Measurements from ENCODE around the gene TAB3. TPM values are rescaled to one million over a fixed set of nuclear protein-coding genes. Genes with fewer than 3 reads are reported as not detected.

Gene TAB3
- total RNA-seq, 3 donors from 2014 or later (not counting 1 experiment from before 2014, with no cell fraction given): 20.4 to 26.1 (median 21.3) TPM

GRCh38 chrX:30918480-30918879 is 29.4 kb upstream of the TAB3 start:
- no CpG with 5 or more reads among the region's 1 CpG for WGBS (ENCODE audit: insufficient coverage)
- Mint-ChIP-seq H3K27me3 (ENCODE audit: low read depth in 2 of 2) (peaks cover 6 to 7% of the 10 kb centered on the region in 2 donors), H3K27ac (no peak overlapping the region), H3K4me1 (no peaks in the 10 kb centered on the region), H3K4me3 (no peak overlapping the region), H3K36me3 (no peaks in the 10 kb centered on the region), H3K9me3 (no peaks in the 10 kb centered on the region)
- Histone ChIP-seq H3K27ac (ENCODE audit: low read length) (no peak overlapping the region), H3K9me3 (ENCODE audit: control insufficient read depth, insufficient read depth, low read length) (no peaks in the 10 kb centered on the region), H3K4me3 (ENCODE audit: low read length) (no peak overlapping the region), H3K27me3 (ENCODE audit: control insufficient read depth, insufficient read depth, low read length) (no peaks in the 10 kb centered on the region), H3K36me3 (ENCODE audit: control insufficient read depth, insufficient read depth, low read length) (no peaks in the 10 kb centered on the region), H3K4me1 (ENCODE audit: control insufficient read depth, insufficient read depth, low read length) (no peaks in the 10 kb centered on the region)
- TF ChIP-seq CTCF (IDR thresholded peaks at IDR 0.05): no peak
- ATAC-seq (no peak), DNase-seq (no peak)
- intact Hi-C loops (cut with micrococcal nuclease): no loop called here

- intact Hi-C loops (cut with micrococcal nuclease): no loop called here
- Mint-ChIP-seq H3K9me3 (no peaks in the 10 kb centered on the region), H3K36me3 (no peaks in the 10 kb centered on the region)
Observed at GRCh38 chrX:30913492-30913891, 24.4 kb upstream of the TAB3 start.

GRCh38 chrX:30910124-30910860 is 21.2 kb upstream of the TAB3 start:
- intact Hi-C loops (cut with micrococcal nuclease): no loop called here
- Histone ChIP-seq H3K27me3 (ENCODE audit: control insufficient read depth, insufficient read depth, low read length) (no peaks in the 10 kb centered on the region), H3K27ac (ENCODE audit: low read length) (no peak overlapping the region), H3K4me1 (ENCODE audit: control insufficient read depth, insufficient read depth, low read length) (no peaks in the 10 kb centered on the region), H3K36me3 (ENCODE audit: control insufficient read depth, insufficient read depth, low read length) (no peaks in the 10 kb centered on the region), H3K9me3 (ENCODE audit: control insufficient read depth, insufficient read depth, low read length) (no peaks in the 10 kb centered on the region), H3K4me3 (ENCODE audit: low read length) (no peak overlapping the region)
- no peaks in the 10 kb centered on the region for H3K4me1 Mint-ChIP-seq
- no peak overlapping the region for H3K4me3 Mint-ChIP-seq
- whole genome bisulfite sequencing (ENCODE audit: insufficient coverage): 31% methylated on average over 7 of the region's 7 CpGs
- DNase-seq: peak in 1 of 2 donors; percentile 7
- ATAC-seq: peak in 2 of 3 donors; percentile 37 to 76
- TF ChIP-seq CTCF (IDR thresholded peaks at IDR 0.05): no peak
- H3K27me3 Mint-ChIP-seq (ENCODE audit: low read depth in 2 of 2): peaks cover 0 to 5% of the 10 kb centered on the region in 2 donors
- H3K27ac Mint-ChIP-seq: no peak overlapping the region
- no peaks in the 10 kb centered on the region for H3K36me3 Mint-ChIP-seq
- H3K9me3 Mint-ChIP-seq: no peaks in the 10 kb centered on the region

More at GRCh38 chrX:30913492-30913891, 24.4 kb upstream of the TAB3 start:
- Histone ChIP-seq H3K4me3 (ENCODE audit: low read length) (no peak overlapping the region), H3K9me3 (ENCODE audit: control insufficient read depth, insufficient read depth, low read length) (no peaks in the 10 kb centered on the region), H3K27ac (ENCODE audit: low read length) (no peak overlapping the region), H3K27me3 (ENCODE audit: control insufficient read depth, insufficient read depth, low read length) (no peaks in the 10 kb centered on the region), H3K36me3 (ENCODE audit: control insufficient read depth, insufficient read depth, low read length) (no peaks in the 10 kb centered on the region), H3K4me1 (ENCODE audit: control insufficient read depth, insufficient read depth, low read length) (no peaks in the 10 kb centered on the region)
- Mint-ChIP-seq H3K4me3 (no peak overlapping the region), H3K4me1 (no peaks in the 10 kb centered on the region), H3K27me3 (ENCODE audit: low read depth in 2 of 2) (peaks cover 0 to 4% of the 10 kb centered on the region in 2 donors), H3K27ac (no peak overlapping the region)
- no peak for TF ChIP-seq CTCF (IDR thresholded peaks at IDR 0.05)
- DNase-seq (no peak), ATAC-seq (no peak)
- WGBS (ENCODE audit: insufficient coverage): 100% methylated on average over 1 of the region's 2 CpGs

GRCh38 chrX:30906726-30907125 is 17.7 kb upstream of the TAB3 start:
- Mint-ChIP-seq H3K4me1 (no peaks in the 10 kb centered on the region), H3K4me3 (no peak overlapping the region), H3K9me3 (no peaks in the 10 kb centered on the region), H3K27ac (no peak overlapping the region), H3K36me3 (no peaks in the 10 kb centered on the region), H3K27me3 (ENCODE audit: low read depth in 2 of 2) (peaks cover 2 to 7% of the 10 kb centered on the region in 2 donors)
- Histone ChIP-seq H3K4me1 (ENCODE audit: control insufficient read depth, insufficient read depth, low read length) (no peaks in the 10 kb centered on the region), H3K27ac (ENCODE audit: low read length) (no peak overlapping the region), H3K4me3 (ENCODE audit: low read length) (no peak overlapping the region), H3K27me3 (ENCODE audit: control insufficient read depth, insufficient read depth, low read length) (no peaks in the 10 kb centered on the region), H3K9me3 (ENCODE audit: control insufficient read depth, insufficient read depth, low read length) (no peaks in the 10 kb centered on the region), H3K36me3 (ENCODE audit: control insufficient read depth, insufficient read depth, low read length) (no peaks in the 10 kb centered on the region)
- ATAC-seq: no peak
- no peak for DNase-seq
- 89% methylated on average over 1 of the region's 1 CpG for WGBS (ENCODE audit: insufficient coverage)
- intact Hi-C loops (cut with micrococcal nuclease): no loop called here
- no peak for TF ChIP-seq CTCF (IDR thresholded peaks at IDR 0.05)
